HepG2 (cell line): ENCODE results near the gene TMED3. TPM values are rescaled to one million over a fixed set of nuclear protein-coding genes. Genes with fewer than 3 reads are reported as not detected.

ENCODE experiments used
- NFRKB ChIP-seq: fragments of 450-650 bp; IDR thresholded peaks from 2 replicates; pipeline ENCODE4 v1.6.1; 2017
- PHB2 ChIP-seq: fragments of 450-650 bp; IDR thresholded peaks from 2 replicates; pipeline ENCODE4 v1.6.1; 2018; ENCODE audit not compliant: partially characterized antibody
- TAF15 ChIP-seq: fragments of 200-400 bp; formaldehyde crosslinking; IDR thresholded peaks from one replicate; pipeline ENCODE4 v1.6.1; 2018; ENCODE audit warnings: mild to moderate bottlenecking, low read depth, low read length; ENCODE audit not compliant: poor library complexity, severe bottlenecking
- YEATS4 ChIP-seq: sonication (generic); formaldehyde crosslinking; IDR thresholded peaks from 2 replicates; pipeline ENCODE4 v1.4.0; 2020; ENCODE audit warnings: missing genetic modification reagents, borderline replicate concordance
- ZNF558 ChIP-seq: sonication (generic); formaldehyde crosslinking; IDR thresholded peaks from 2 replicates; pipeline ENCODE4 v1.9.0; 2022; ENCODE audit warnings: mild to moderate bottlenecking, missing genetic modification reagents, borderline replicate concordance
- ZNF772 ChIP-seq: sonication (generic); formaldehyde crosslinking; IDR thresholded peaks from 2 replicates; pipeline ENCODE4 v1.5.0; 2020; ENCODE audit warnings: mild to moderate bottlenecking, missing genetic modification reagents
- ZSCAN9 ChIP-seq: IDR thresholded peaks from 2 replicates; pipeline ENCODE4 v1.6.1; 2016; ENCODE audit warnings: borderline replicate concordance
- polyA plus RNA-seq, 8 experiments: library from polyadenylated mRNA; depleted of rRNA in 3 of 8; stranded (reverse) in 7 of 8; unstranded in 1 of 8; fragments of >200 nt; fragmentation: Illumina TruSeq in 4 of 8; extraction: Trizol in 4 of 8; gene quantifications; 2 replicates each; pipeline versions ENCODE4 v1.2.1 to v1.2.3, GENCODE V29; 2011 to 2016; ENCODE audit warnings: low read depth in 4 of 8, missing spikeins in 1 of 8, mixed read lengths in 1 of 8; ENCODE audit not compliant: insufficient read depth in 1 of 8
- total RNA-seq, 5 experiments: library from RNA; depleted of rRNA; stranded (reverse); fragments of >200 nt; fragmentation: Illumina TruSeq; extraction: Trizol; gene quantifications; 2 replicates each; pipeline ENCODE4 v1.2.3, GENCODE V29; 2016; ENCODE audit warnings: low read depth in 1 of 5
- TF ChIP-seq, protein P1 (sequence below): sonication (generic); formaldehyde crosslinking; IDR thresholded peaks from 2 replicates; pipeline ENCODE4 v1.4.0; 2020; ENCODE audit warnings: missing genetic modification reagents, borderline replicate concordance
- TF ChIP-seq, protein P2 (sequence below): sonication (generic); formaldehyde crosslinking; IDR thresholded peaks from 2 replicates; pipeline ENCODE4 v1.9.0; 2021; ENCODE audit warnings: missing genetic modification reagents, borderline replicate concordance
- TF ChIP-seq, protein P3 (sequence below): sonication (generic); formaldehyde crosslinking; IDR thresholded peaks from 2 replicates; pipeline ENCODE4 v1.4.0; 2020; ENCODE audit warnings: mild to moderate bottlenecking, missing genetic modification reagents
- TF ChIP-seq, protein P4 (sequence below): sonication (generic); formaldehyde crosslinking; IDR thresholded peaks from 2 replicates; pipeline ENCODE4 v1.4.0; 2020; ENCODE audit warnings: mild to moderate bottlenecking, missing genetic modification reagents

TMED3 gene
- total and polyA plus RNA-seq, 2 of the 13 experiments (the other 11 are each of a cell fraction or from before 2014, with no cell fraction given), result 125 to 155 TPM

DNA sequence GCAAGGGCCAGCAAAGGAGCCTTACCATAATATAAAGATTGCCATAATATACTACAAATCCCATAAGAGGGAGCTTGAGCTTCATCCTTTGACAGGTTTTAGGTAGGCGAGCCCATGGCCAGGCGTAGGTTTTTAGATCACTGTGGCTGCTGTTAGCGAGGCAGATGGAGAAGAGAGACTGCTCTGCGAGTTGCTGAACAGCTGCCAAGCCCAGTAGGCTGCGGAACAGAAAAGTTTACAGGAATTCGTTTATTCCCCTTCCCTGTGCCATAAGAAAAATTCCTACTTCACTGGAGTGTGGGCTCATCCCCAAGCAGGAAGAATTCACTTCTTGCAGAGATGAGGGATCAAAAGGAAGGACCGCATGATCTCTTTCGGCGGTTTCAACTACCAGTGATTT is 30.5 kb downstream of the TMED3 start (continued):
- TF ChIP-seq, protein P1, sequence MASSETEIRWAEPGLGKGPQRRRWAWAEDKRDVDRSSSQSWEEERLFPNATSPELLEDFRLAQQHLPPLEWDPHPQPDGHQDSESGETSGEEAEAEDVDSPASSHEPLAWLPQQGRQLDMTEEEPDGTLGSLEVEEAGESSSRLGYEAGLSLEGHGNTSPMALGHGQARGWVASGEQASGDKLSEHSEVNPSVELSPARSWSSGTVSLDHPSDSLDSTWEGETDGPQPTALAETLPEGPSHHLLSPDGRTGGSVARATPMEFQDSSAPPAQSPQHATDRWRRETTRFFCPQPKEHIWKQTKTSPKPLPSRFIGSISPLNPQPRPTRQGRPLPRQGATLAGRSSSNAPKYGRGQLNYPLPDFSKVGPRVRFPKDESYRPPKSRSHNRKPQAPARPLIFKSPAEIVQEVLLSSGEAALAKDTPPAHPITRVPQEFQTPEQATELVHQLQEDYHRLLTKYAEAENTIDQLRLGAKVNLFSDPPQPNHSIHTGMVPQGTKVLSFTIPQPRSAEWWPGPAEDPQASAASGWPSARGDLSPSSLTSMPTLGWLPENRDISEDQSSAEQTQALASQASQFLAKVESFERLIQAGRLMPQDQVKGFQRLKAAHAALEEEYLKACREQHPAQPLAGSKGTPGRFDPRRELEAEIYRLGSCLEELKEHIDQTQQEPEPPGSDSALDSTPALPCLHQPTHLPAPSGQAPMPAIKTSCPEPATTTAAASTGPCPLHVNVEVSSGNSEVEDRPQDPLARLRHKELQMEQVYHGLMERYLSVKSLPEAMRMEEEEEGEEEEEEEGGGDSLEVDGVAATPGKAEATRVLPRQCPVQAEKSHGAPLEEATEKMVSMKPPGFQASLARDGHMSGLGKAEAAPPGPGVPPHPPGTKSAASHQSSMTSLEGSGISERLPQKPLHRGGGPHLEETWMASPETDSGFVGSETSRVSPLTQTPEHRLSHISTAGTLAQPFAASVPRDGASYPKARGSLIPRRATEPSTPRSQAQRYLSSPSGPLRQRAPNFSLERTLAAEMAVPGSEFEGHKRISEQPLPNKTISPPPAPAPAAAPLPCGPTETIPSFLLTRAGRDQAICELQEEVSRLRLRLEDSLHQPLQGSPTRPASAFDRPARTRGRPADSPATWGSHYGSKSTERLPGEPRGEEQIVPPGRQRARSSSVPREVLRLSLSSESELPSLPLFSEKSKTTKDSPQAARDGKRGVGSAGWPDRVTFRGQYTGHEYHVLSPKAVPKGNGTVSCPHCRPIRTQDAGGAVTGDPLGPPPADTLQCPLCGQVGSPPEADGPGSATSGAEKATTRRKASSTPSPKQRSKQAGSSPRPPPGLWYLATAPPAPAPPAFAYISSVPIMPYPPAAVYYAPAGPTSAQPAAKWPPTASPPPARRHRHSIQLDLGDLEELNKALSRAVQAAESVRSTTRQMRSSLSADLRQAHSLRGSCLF, result no peak
- no peak for TF ChIP-seq TAF15
- TF ChIP-seq, protein P2, sequence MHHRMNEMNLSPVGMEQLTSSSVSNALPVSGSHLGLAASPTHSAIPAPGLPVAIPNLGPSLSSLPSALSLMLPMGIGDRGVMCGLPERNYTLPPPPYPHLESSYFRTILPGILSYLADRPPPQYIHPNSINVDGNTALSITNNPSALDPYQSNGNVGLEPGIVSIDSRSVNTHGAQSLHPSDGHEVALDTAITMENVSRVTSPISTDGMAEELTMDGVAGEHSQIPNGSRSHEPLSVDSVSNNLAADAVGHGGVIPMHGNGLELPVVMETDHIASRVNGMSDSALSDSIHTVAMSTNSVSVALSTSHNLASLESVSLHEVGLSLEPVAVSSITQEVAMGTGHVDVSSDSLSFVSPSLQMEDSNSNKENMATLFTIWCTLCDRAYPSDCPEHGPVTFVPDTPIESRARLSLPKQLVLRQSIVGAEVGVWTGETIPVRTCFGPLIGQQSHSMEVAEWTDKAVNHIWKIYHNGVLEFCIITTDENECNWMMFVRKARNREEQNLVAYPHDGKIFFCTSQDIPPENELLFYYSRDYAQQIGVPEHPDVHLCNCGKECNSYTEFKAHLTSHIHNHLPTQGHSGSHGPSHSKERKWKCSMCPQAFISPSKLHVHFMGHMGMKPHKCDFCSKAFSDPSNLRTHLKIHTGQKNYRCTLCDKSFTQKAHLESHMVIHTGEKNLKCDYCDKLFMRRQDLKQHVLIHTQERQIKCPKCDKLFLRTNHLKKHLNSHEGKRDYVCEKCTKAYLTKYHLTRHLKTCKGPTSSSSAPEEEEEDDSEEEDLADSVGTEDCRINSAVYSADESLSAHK, result no peak
- TF ChIP-seq YEATS4, result no peak
- TF ChIP-seq NFRKB, result no peak
- TF ChIP-seq PHB2, result no peak
- no peak for TF ChIP-seq ZNF772 (CRISPR knock-in tag)
- no peak for TF ChIP-seq ZSCAN9 (CRISPR knock-in tag)
- TF ChIP-seq, protein P3, sequence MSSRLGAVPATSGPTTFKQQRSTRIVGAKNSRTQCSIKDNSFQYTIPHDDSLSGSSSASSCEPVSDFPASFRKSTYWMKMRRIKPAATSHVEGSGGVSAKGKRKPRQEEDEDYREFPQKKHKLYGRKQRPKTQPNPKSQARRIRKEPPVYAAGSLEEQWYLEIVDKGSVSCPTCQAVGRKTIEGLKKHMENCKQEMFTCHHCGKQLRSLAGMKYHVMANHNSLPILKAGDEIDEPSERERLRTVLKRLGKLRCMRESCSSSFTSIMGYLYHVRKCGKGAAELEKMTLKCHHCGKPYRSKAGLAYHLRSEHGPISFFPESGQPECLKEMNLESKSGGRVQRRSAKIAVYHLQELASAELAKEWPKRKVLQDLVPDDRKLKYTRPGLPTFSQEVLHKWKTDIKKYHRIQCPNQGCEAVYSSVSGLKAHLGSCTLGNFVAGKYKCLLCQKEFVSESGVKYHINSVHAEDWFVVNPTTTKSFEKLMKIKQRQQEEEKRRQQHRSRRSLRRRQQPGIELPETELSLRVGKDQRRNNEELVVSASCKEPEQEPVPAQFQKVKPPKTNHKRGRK, result no peak
- TF ChIP-seq, protein P4, sequence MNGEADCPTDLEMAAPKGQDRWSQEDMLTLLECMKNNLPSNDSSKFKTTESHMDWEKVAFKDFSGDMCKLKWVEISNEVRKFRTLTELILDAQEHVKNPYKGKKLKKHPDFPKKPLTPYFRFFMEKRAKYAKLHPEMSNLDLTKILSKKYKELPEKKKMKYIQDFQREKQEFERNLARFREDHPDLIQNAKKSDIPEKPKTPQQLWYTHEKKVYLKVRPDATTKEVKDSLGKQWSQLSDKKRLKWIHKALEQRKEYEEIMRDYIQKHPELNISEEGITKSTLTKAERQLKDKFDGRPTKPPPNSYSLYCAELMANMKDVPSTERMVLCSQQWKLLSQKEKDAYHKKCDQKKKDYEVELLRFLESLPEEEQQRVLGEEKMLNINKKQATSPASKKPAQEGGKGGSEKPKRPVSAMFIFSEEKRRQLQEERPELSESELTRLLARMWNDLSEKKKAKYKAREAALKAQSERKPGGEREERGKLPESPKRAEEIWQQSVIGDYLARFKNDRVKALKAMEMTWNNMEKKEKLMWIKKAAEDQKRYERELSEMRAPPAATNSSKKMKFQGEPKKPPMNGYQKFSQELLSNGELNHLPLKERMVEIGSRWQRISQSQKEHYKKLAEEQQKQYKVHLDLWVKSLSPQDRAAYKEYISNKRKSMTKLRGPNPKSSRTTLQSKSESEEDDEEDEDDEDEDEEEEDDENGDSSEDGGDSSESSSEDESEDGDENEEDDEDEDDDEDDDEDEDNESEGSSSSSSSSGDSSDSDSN (CRISPR knock-in tag), result no peak
- no peak for TF ChIP-seq ZNF558
